ENCODE data around the gene EEFSEC.

The EEFSEC gene

DNA sequence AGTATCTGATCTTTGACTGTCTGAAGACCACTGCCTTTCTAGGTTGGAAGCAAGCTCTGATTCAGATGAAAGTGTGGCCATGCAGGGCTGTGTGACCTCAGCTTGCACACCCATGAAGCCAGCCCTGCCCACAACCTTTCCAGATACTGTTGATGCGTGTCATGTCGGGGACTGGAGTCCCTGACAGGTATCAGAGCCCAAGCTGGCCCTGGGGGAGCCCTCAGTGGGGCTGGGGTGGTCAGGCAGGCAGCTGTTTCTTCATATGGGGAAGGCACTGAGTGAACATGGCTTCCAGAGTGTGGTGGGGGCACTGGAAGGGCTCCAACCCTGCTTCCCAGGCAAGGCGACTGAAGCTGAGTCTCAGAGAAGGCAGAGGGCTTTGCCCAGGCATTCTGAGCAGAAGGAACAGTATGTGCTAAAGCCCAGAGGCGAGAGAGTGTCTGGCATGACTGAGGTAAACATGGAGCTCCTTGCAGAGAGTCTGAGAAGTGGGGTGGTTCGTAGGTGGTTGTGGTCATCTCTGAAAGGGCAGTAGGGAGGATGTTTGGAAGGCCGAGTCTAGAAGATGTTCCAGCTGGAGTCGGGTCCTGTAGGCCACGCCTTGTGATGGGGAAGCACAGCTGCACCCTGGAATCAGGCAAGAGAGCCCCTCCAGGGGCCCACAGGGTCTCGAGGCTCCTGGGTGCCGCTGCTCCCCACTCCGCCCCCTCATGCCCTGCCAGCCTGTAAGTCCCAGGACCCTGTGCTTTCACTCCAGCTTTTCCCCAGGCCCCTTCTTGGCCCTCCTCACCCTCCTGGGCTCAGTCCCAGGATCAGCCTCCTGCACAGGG lies 122.2 kb downstream of the EEFSEC start:
- peak; percentile 37 for DNase-seq

DNA sequence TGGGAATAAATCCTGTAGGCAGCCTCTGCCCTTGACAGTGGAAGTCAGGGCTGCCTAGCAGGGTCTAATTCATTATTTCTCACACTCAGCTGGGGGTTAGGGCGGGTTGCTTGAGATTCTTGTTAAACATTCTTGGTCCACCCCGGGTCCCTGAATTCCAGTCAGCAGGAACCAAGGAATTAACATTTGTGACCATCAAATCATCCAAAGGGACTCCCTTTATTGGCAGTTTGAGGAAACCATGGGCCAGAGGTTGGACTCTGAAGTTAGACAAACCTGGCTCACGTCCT lies 122.8 kb downstream of the EEFSEC start:
- no peak for DNase-seq

DNA sequence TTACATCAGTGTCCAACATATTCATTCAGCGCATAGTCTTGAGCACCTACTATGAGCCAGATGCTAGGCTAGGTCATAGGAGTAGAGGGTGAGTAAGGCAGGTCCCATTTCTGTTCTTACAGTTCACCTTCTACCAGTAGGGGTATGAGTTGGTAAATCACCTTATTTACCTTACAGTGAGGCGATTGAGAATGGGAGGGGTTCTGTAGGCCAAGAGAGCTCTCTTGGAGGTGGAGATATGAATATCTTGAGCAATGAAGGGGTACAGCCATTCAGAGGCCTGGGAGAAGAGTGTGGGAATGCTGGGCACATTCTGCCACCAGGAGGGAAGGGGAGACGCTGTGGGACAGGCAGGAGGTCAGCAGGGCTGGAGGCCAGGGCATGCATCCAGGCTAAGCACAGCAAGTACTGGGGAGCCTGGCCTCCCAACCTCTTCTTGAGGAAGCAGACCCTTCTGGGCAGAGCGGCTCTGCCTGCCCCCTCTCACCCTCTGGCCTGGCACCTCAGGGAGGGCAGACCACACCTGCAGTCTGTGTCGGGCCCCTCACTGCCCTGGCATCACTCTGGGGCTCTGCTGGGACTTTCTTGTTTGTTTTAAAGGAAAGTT lies 123.4 kb downstream of the EEFSEC start:
- no peak for DNase-seq

DNA sequence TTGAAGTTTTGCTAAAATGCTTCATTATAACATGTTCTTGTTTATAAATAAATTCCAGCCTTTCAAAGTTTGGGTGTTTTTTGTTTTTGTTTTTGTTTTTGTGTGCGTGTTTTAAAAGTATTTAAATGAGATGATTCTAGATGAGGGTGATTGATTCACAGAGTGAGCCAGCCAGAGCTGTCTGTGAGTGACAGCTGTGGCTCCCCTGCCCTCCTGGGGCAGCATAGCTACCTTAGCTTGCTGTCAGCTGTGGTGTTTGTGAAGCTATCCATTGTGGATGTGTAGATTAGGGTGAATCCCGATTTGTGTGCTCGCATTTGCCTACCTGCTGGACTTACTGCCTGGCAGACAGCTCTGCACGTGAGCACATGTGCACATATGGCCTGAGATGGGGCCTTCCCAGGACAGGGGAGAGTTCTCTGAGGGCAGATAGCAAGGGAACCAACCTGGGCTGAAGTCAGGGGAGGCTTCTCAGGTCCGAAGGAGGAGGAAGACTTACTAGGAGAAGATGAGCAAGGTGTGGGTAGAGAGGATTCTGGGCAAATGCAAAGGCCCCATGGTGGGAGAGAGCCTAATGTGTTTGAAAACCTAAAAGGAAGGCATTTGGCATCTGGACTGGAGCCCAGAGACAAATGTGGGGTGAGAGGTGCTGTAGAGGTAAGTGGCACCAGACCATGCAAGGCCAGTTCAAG lies 124.2 kb downstream of the EEFSEC start:
- DNase-seq: peak; percentile 33

DNA sequence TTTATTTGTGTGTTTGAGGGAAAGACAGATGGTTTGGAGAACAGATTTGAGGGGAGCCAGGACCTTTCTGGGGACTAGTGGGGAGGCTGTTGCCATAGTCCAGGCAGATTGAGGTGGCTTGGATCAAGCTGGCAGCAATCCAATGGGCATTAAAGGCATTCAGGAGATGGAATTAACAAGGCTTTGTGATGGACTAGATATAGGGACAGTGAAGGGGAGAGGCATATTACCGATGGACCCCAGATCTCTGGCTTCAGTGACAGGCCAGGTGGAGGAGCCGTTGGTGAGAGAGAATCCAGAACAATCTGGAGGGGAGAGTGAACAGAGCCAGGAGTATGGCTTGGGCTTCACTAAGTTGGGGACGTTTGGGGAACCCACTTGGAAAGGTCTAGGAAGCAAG lies 124.8 kb downstream of the EEFSEC start:
- peak; percentile 29 for DNase-seq

DNA sequence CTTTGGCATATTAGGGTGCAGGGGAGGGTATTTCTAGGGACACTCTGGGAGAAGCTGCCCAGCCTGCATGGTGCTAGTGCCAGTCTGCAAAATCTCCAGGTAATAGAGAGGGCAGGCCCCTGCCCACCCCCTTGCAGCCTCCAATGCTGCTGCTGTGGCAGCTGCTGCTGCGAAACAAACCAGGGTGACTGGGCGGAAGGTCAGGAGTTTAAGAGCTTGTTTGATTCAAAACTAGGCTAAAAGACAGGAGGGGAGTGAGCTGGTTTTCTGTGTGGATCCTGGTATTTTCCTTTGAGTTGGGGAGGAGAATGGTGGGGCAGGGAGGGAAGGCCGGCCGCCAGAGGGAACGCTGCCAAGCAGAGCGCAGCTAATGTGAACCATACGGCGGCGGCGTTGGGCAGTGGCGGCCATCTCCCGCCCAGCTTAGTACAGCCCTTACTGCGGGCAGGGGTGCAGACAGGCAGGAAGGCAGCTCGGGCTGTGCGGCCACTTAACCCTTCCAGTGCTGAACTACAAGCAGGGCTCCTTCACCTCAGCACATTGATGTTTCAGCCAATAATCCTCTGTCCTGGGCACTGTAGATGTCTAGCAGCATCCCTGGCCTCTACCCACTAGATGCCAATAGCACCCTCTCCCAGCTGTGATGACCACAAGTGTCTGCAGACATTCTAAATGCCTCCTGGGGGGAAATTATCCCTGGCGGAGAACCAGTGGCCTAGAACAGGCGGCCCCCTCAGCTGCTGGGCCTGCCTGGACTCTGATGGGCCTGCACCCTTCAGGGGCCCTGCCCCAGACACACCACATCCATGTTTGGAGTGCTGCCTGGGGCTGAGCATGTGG lies 125.7 kb downstream of the EEFSEC start:
- peak; percentile 35 for DNase-seq

DNA sequence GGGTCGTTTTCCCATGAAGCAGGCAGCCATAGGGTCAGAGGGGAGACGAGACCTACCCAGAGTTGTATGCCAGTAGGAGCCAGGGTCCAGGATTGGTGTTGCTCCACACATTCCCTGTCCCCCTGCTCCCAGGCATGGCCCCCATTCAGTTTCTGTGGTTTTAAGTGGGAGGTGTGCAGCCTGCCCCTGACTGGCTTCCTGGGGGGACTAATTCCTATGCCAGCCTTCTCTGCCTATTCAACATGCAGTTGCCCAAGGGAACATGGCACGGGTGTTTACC lies 126.3 kb downstream of the EEFSEC start:
- no peak for DNase-seq

DNA sequence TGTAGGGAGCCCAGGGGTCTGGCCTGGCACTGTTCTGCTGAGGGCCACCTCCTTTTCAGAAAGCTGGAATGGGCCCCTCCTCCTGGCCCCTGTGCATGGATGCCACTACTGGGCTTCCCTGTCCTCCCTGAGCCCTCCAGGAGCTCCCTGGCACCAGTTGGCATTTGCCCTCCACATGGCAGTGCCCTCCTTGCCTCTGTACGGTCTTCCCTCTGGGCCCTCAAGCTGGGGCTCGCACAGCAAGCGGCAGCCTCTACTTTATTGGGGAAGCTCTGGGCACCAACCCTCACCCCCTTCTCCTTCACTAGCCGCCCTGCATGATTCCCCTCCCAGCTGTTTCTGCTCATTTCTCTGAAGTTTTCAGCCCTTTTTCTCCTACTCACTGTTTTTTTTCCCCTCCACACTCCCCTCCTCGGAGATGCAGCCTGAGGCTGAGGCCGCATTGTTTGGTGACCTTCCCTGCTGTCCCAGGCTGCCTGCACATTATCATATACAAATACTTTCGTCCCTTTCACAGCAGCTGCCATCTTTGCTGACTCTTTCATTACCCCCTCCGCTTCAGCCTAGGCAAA lies 127.3 kb downstream of the EEFSEC start:
- DNase-seq: peak; percentile 40

DNA sequence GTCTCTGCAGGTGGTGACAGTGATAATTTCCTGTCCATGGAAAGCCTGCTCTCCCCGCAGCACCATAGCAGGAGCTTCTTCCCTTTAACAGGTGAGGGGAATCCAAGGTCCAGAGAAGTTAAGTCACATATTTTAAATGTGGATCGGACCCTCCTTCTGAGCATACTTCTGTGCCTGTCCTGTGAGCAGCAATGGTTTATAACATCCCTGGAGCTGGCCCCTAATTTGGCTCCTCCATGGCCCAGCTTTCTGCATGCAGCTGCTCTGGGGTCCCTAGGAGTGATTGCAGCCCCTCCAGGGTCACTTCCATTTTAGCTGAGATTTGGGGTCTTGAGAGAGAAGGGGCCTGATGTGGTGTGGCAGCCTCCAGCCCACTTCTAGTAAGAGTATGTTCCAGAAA lies 127.8 kb downstream of the EEFSEC start:
- DNase-seq: peak; percentile 25

DNA sequence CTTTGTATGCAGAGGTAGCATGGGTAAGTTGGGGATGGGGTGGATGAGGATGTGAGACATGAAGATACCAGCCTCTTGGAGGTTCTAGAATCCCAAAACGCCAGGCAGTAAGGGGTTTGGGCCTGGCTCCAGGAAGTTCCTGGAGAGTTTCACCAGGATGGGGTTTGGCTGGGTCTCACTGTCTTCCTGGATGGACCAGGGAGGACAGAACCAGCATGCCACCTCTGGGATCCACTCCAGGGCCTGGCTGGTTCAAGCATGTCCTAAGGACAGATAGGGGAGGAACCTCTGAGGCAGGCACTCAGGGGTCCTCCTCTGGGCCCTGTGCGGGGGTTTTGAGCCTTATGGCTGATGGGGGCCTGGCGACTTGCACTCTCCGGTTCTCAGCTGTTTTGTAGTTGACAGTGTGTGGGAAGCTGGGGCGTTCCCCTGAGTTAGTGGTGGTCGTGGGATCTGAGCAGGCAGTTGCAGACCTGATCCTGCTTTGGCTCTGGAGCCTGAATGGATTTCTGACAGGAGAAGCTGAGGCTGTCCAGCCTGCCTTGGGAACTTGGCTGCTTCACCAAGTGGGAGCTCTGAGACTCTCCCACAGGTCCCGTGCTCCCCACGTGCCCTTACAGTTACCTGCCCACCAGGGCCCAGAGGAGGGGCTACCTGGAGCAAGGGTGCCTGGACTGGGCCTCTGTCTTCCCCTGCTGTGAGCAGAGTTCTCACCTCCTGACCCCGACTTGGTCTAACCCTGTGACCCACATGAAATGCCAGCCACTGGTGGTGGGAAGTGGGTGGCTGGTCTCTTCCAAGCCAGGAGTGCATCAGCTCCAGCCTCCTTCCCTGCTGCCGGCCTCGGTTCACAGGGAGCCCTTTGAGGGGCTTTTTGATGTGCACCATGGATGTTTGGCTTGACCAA lies 128.4 kb downstream of the EEFSEC start:
- peak; percentile 26 for DNase-seq

DNA sequence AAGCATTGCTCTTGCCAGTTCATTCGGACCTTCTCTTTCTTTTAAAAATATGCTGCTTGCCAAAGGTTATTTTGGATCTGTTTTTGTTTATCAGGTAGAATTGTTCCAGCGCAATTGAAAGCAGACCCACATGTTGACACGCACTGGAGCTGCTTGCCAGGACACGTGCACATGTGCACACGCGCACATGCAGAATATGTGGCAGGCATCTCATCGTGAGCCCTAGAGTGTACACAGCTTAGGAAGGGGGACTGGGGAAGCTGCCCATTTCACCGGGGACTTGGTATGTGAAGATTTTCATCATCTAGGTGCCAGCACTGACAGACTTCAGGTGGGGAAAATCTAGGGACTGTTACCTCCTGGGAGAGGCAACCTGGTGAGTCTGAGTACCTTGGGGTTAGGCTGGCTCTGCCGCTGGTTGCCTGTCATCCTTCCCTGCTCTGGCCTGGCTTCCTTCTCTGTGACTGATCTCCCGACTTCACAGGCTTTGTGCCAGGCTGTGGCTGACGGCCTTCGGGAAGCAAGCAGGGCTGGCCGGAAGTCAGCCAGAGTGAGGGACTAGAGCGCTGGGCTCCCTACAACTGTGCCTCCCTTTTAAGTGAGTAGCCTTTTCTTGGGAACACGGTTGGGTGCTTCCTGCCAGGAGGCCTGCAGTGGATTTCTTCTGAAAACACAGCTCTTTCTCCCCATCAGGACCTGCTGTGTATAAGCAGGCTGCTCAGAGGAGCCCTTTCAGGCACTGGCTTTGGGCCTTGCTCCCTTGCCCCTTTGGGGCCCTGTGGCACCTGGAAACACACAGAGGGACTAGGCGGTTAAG lies 129.3 kb downstream of the EEFSEC start:
- DNase-seq: peak; percentile 37

DNA sequence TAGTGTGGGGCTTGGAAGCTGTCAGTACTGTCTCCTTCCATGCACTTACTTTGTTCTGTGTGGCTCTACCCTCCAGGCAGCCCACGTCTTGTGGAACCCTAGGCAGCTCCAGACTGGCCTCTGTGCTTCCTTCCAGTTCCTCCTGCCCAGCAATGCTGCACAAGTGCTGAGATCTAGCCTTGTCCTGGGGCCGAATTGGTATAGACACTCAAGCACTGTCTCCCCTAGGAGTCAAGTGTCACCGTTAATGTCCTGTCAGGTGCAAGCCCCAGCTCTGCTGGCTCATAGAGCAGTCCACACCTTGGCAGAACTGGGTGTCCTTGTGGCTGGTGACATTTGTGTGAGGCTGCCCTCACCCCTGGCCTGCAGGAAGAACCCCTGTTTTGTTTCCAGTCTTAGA lies 130.1 kb downstream of the EEFSEC start:
- peak; percentile 37 for DNase-seq

DNA sequence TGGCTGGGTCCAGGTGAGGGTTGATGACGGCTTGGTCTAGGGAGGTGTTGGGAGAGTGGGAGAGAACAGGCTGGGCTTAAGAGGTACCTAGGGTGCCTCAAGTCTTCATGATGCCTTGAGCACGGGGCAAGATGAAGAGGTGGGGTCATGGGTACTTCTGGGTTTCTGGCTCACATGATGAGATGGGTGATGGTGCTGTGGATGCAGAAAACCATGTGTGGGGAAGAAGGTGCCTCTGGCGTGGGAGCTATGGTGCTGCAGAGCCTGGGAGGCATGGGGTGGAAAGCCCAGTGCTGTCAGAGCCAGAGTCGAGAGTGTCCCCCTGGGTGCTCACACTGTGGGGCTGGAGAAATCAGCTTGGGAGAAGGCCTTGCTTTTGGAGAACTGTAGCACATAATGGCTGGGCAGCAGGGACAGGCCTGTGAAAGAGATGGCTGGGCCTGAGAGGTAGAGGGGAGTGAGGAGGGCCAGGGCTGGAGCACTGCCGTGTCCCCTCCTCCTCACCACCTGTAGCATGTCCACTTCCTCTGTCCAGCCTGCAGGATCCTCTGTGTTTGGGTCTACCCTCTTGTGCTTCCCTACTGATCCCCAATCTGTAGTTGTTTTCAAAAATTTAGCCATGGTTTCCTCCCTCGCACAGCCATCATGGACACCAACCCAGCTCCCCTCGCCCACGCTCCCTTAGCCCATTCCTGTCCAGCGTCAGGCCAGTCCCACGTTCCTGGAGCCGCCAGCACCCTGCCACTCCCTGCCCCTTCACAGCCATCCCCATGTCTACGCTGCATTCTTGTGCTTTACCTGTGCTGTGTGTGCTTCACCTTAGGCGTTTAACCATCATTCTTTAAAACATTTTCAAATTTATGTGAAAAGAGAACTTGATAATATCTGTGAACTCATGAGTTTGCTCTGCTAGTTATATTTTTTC lies 132.0 kb downstream of the EEFSEC start:
- peak; percentile 17 for DNase-seq

DNA sequence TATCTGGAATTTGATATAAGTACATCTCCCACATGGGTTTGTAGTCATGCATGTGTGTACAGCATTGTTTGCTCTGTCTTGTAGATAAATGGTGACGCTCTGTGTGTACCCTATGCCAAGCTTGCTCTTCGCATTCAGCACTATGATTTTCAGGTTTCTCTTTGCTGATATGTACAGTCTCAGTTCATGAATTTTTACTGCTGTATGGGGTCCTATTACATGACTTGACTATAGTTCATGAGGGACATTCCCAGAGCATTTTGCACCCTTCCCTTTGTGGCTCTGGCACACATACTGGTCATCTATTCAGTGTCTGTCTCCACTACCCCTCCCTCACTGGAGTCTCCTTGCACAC lies 132.7 kb downstream of the EEFSEC start:
- peak; percentile 25 for DNase-seq

DNA sequence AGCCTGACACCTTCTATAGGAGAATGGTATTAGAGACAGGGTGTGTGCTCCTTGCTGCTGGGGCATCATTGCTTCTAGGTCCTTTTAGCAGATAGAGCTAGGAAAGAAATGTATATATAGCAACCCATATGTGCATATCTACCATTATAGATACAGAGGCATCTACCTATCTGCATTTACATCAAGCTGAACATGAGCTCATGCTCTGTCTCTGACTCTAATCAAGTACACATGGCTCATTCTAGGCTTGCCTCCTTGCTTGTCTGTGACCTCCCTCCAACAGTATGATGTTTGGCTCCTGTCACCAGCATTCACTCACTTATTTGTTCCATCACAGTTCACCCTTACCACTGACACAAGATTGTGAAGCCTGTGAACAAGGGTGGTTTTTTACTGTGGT lies 133.4 kb downstream of the EEFSEC start:
- DNase-seq: no peak

DNA sequence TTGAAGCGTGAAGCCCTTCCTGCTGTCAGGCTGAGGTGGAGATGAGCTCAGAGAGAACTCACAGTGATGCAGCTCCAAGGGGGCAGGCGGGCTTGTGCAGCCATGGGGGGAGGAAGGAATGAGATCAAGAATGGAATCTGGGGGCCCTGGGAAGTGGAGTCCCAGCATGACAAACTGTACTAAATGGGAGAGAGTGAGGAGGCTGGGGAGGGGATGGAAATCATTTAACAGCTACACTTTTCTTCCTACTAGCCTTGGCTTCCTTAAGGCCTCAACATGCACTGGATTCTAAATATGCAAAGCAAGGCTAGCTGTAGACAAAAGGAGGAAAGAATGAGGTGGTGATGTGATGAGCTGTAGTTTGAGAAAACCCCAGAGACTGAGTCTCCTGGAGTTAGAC lies 133.9 kb downstream of the EEFSEC start:
- no peak for DNase-seq

DNA sequence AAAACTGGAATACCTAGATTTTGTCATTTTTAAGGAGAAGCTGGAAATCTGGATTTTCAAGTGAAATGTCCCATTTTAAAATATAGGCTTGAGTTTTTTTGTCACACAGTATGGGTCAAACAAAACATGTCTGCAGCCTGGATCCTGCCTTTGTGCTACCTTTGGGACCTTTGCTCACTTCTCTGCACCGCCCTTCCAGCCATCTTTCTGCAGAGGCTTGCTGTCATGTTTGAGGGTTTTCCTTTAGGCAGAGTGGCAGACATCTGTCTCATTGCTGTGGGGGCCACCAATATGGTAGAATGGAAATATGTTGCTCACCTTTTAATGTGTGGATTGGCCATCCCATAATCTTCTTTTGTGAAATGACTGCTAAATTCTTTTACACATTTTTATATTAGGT lies 136.3 kb downstream of the EEFSEC start:
- DNase-seq: no peak

DNA sequence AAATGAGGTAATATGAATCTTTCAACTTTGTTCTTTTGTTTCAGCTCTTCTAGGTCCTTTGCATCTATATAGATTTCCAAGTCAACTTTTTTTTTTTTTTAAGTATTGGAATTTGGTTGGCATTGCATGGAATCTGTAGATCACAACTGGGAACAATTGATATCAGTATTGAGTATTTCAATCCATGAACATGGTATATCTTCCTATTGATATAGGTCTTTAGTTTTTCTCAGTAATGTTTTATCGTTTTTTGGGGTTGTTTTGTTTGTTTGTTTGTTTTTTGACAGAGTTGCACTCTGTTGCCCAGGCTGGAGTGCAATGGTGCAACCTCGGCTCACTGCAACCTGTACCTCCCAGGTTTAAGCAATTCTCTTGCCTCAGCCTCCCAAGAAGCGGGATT lies 137.2 kb downstream of the EEFSEC start:
- DNase-seq: no peak

DNA sequence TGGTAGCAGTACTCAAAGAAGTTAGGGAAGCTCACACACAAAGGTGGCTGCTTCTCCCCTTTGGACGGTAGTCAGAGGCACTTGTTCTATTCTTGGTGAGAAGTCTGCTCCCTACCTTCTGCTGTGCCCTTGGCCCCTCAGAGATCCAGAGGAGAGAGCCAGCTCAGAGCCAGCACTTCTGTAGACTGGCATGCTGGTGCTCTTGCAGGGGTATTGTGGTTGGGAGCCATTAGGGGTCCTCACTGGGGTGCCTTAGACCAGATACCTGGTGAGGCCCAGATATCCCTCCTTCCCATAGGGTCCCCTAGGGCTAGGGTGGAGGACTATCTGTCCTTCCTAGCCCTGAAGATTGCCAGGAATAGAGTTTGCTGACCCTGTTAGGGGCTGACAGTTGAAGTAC lies 140.6 kb downstream of the EEFSEC start:
- DNase-seq: peak; percentile 44

DNA sequence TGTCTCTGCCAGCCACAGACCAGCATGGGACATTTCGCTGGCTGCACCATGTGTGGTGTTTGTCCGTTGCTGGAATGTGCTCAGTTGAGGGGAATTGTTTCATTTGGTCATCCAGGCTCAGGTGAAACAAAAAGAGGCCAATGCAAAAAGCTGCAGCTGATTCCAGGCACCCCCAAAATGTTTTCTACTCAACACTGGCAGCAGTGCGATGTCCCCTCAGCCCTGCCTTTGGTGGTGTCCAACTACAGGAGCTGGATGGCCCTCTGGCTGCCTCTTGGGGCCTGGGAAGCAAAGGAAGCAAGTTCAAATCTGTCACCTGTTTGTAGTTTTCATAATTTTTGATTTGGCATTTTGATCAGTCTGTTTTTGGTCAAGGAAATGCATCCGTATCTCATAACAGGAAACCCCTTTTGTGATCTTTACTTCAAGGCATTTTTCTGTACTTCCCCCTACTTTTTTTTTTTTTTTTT lies 141.8 kb downstream of the EEFSEC start:
- peak; percentile 48 for DNase-seq
